HEK293 (cell line): ENCODE results near the gene MFAP3.
A peak's percentile ranks its signal among the peaks of the same experiment; 100 is the strongest.

Experiments
- CTCF ChIA-PET: fragments of 350-600 bp; formaldehyde crosslinking; extraction: SDS; loops from one replicate; lab custom pipeline; 2021; ENCODE audit warnings: antibody characterized with exemption; lab: Yijun Ruan, JAX
- POLR2A ChIA-PET: fragments of 300-600 bp; formaldehyde crosslinking; extraction: SDS; loops from one replicate; lab custom pipeline; 2020; ENCODE audit warnings: antibody characterized with exemption, inconsistent platforms; lab: Yijun Ruan, JAX
- H3K27ac ChIP-seq: fragments of 200-500 bp; sonication (Bioruptor generic); 2 replicates; pipeline ENCODE4 v1.5.1; 2014; ENCODE audit warnings: low read depth, low read length, control low read depth, inconsistent platforms; ENCODE audit errors: extremely low read depth
- H3K36me3 ChIP-seq, 2 experiments: fragments of 200-500 bp in 1 of 2; sonication (Bioruptor generic) in 1 of 2; 1 replicate in 1 of 2; 2 replicates in 1 of 2; pipeline ENCODE4 v1.5.1; 2014 to 2017; ENCODE audit warnings: inconsistent platforms in 2 of 2, low read length in 2 of 2; ENCODE audit not compliant: control insufficient read depth in 2 of 2, insufficient read depth in 1 of 2
- H3K4me1 ChIP-seq: fragments of 200-500 bp; sonication (Bioruptor generic); 2 replicates; pipeline ENCODE4 v1.5.1; 2014; ENCODE audit warnings: mild to moderate bottlenecking, low read length, inconsistent platforms; ENCODE audit not compliant: control insufficient read depth, insufficient read depth
- H3K4me3 ChIP-seq: 2 replicates; pipeline ENCODE4 v1.5.1; 2011; ENCODE audit warnings: low read depth, mild to moderate bottlenecking, control low read depth, low read length, moderate library complexity
- H3K9me3 ChIP-seq: fragments of 200-500 bp; sonication (Bioruptor generic); 2 replicates; pipeline ENCODE4 v1.5.1; 2014; ENCODE audit warnings: low read depth, low read length, inconsistent platforms; ENCODE audit not compliant: control insufficient read depth, insufficient read depth
- BCL11A ChIP-seq: fragments of 450-650 bp; formaldehyde crosslinking; IDR thresholded peaks from 2 replicates; pipeline ENCODE4 v1.5.1; 2016; ENCODE audit warnings: low read depth, missing biosample characterization, missing genetic modification characterization
- FEZF1 ChIP-seq: fragments of 450-650 bp; formaldehyde crosslinking; IDR thresholded peaks from 2 replicates; pipeline ENCODE4 v1.5.1; 2016; ENCODE audit warnings: missing biosample characterization, missing genetic modification characterization
- GLIS1 ChIP-seq: fragments of 450-650 bp; formaldehyde crosslinking; IDR thresholded peaks from 2 replicates; pipeline ENCODE4 v1.5.1; 2016; ENCODE audit warnings: missing biosample characterization, missing genetic modification characterization
- HOXD13 ChIP-seq: sonication (generic); formaldehyde crosslinking; IDR thresholded peaks from 2 replicates; pipeline ENCODE4 v1.8.0; 2022; ENCODE audit warnings: missing genetic modification reagents, borderline replicate concordance
- OSR2 ChIP-seq: fragments of 450-650 bp; formaldehyde crosslinking; IDR thresholded peaks from 2 replicates; pipeline ENCODE4 v1.5.1; 2016; ENCODE audit warnings: missing biosample characterization, missing genetic modification characterization
- SP7 ChIP-seq: fragments of 450-650 bp; formaldehyde crosslinking; IDR thresholded peaks from 2 replicates; pipeline ENCODE4 v1.5.1; 2016; ENCODE audit warnings: missing biosample characterization, missing genetic modification characterization
- ZBTB44 ChIP-seq: fragments of 450-650 bp; IDR thresholded peaks from 2 replicates; pipeline ENCODE4 v1.5.1; 2018; ENCODE audit warnings: missing biosample characterization, mild to moderate bottlenecking, missing genetic modification characterization
- ZEB2 ChIP-seq: fragments of 450-650 bp; formaldehyde crosslinking; IDR thresholded peaks from 2 replicates; pipeline ENCODE4 v1.5.1; 2016; ENCODE audit warnings: missing biosample characterization, missing genetic modification characterization
- ZNF10 ChIP-seq: fragments of 450-650 bp; formaldehyde crosslinking; IDR thresholded peaks from 2 replicates; pipeline ENCODE4 v1.5.1; 2017; ENCODE audit warnings: missing biosample characterization, missing genetic modification characterization
- ZNF133 ChIP-seq: fragments of 450-650 bp; formaldehyde crosslinking; IDR thresholded peaks from 2 replicates; pipeline ENCODE4 v1.5.1; 2016; ENCODE audit warnings: missing biosample characterization, missing genetic modification characterization
- ZNF140 ChIP-seq: fragments of 450-650 bp; formaldehyde crosslinking; IDR thresholded peaks from 2 replicates; pipeline ENCODE4 v1.5.1; 2016; ENCODE audit warnings: missing biosample characterization, missing genetic modification characterization
- ZNF174 ChIP-seq: fragments of 450-650 bp; formaldehyde crosslinking; IDR thresholded peaks from 2 replicates; pipeline ENCODE4 v1.5.0; 2017; ENCODE audit warnings: missing biosample characterization, mild to moderate bottlenecking, missing genetic modification characterization
- ZNF184 ChIP-seq: fragments of 450-650 bp; IDR thresholded peaks from 2 replicates; pipeline ENCODE4 v1.5.1; 2018; ENCODE audit warnings: missing biosample characterization, mild to moderate bottlenecking, missing genetic modification characterization
- ZNF202 ChIP-seq: fragments of 450-650 bp; formaldehyde crosslinking; IDR thresholded peaks from 2 replicates; pipeline ENCODE4 v1.5.1; 2016; ENCODE audit warnings: missing biosample characterization, missing genetic modification characterization, borderline replicate concordance
- ZNF211 ChIP-seq: fragments of 450-650 bp; formaldehyde crosslinking; IDR thresholded peaks from 2 replicates; pipeline ENCODE4 v1.5.1; 2016; ENCODE audit warnings: low read depth, missing biosample characterization, missing genetic modification characterization
- ZNF274 ChIP-seq, 2 experiments: fragments of 200-500 bp in 1 of 2; fragments of 450-650 bp in 1 of 2; sonication (Bioruptor generic) in 1 of 2; formaldehyde crosslinking in 1 of 2; IDR thresholded peaks; 2 replicates each; pipeline versions ENCODE4 v1.5.1 to v1.6.1; 2014 to 2016; ENCODE audit warnings: borderline replicate concordance in 1 of 2, inconsistent platforms in 1 of 2, low read length in 1 of 2, missing biosample characterization in 1 of 2, missing genetic modification characterization in 1 of 2
- ZNF280C ChIP-seq: fragments of 450-650 bp; formaldehyde crosslinking; IDR thresholded peaks from 2 replicates; pipeline ENCODE4 v1.5.1; 2016; ENCODE audit warnings: missing biosample characterization, missing genetic modification characterization
- ZNF302 ChIP-seq: fragments of 450-650 bp; formaldehyde crosslinking; IDR thresholded peaks from 2 replicates; pipeline ENCODE4 v1.5.1; 2016; ENCODE audit warnings: missing biosample characterization, missing genetic modification characterization, low read depth
- ZNF311 ChIP-seq: fragments of 450-650 bp; formaldehyde crosslinking; IDR thresholded peaks from 2 replicates; pipeline ENCODE4 v1.5.1; 2017; ENCODE audit warnings: missing biosample characterization, missing genetic modification characterization, borderline replicate concordance
- ZNF366 ChIP-seq: fragments of 450-650 bp; formaldehyde crosslinking; conservative IDR thresholded peaks from 2 replicates; pipeline ENCODE4 v1.5.1; 2016; ENCODE audit warnings: missing biosample characterization, missing genetic modification characterization
- ZNF514 ChIP-seq: fragments of 450-650 bp; formaldehyde crosslinking; IDR thresholded peaks from 2 replicates; pipeline ENCODE4 v1.5.1; 2016; ENCODE audit warnings: missing biosample characterization, missing genetic modification characterization
- ZNF629 ChIP-seq: fragments of 450-650 bp; formaldehyde crosslinking; IDR thresholded peaks from 2 replicates; pipeline ENCODE4 v1.5.1; 2017; ENCODE audit warnings: missing biosample characterization, missing genetic modification characterization
- ZNF660 ChIP-seq: fragments of 450-650 bp; IDR thresholded peaks from 2 replicates; pipeline ENCODE4 v1.5.1; 2018; ENCODE audit warnings: missing biosample characterization, mild to moderate bottlenecking, missing genetic modification characterization
- ZNF701 ChIP-seq: fragments of 450-650 bp; formaldehyde crosslinking; IDR thresholded peaks from 2 replicates; pipeline ENCODE4 v1.5.1; 2016; ENCODE audit warnings: missing biosample characterization, missing genetic modification characterization
- ZNF707 ChIP-seq: fragments of 450-650 bp; formaldehyde crosslinking; IDR thresholded peaks from 2 replicates; pipeline ENCODE4 v1.5.1; 2016; ENCODE audit warnings: missing biosample characterization, missing genetic modification characterization
- ZNF791 ChIP-seq: fragments of 450-650 bp; formaldehyde crosslinking; IDR thresholded peaks from 2 replicates; pipeline ENCODE4 v1.5.1; 2016; ENCODE audit warnings: missing biosample characterization, missing genetic modification characterization
- ZNF843 ChIP-seq: fragments of 450-650 bp; formaldehyde crosslinking; IDR thresholded peaks from 2 replicates; pipeline ENCODE4 v1.5.1; 2016; ENCODE audit warnings: missing biosample characterization, missing genetic modification characterization
- TF ChIP-seq, protein P1 (sequence below): fragments of 450-650 bp; formaldehyde crosslinking; IDR thresholded peaks from 2 replicates; pipeline ENCODE4 v1.5.1; 2017; ENCODE audit warnings: missing biosample characterization, missing genetic modification characterization
- TF ChIP-seq, protein P2 (sequence below): fragments of 450-650 bp; formaldehyde crosslinking; IDR thresholded peaks from 2 replicates; pipeline ENCODE4 v1.5.1; 2017; ENCODE audit warnings: missing biosample characterization, missing genetic modification characterization

Gene MFAP3

GRCh38 chr5:154078272-154078671, 39.5 kb downstream of the MFAP3 start:
- CTCF ChIA-PET = interaction anchor here (0.5 to 12.1 kb wide), 6 partner anchors 9 to 327 kb away, joined by 3 to 143 read pairs (median 4); no protein-coding TSS in a partner anchor
- POLR2A ChIA-PET = interaction anchor here (0.8 to 1.4 kb wide), 2 partner anchors 9 to 327 kb away, joined by 3 read pairs; no protein-coding TSS in a partner anchor
- TF ChIP-seq ZNF629 = peak; percentile 34; the same call in 1 of the 2 replicates
- no peak for TF ChIP-seq ZNF701 (tag by site-specific recombination)
- TF ChIP-seq HOXD13 (CRISPR knock-in tag) = no peak
- no peak for TF ChIP-seq ZNF10
- no peak for TF ChIP-seq ZNF791 (tag by site-specific recombination)
- peak; percentile 79 for TF ChIP-seq ZBTB44 (tag by site-specific recombination)
- no peak for TF ChIP-seq ZNF133
- no peak for TF ChIP-seq ZNF311 (tag by site-specific recombination)
- peak; percentile 76 for TF ChIP-seq ZEB2 (tag by site-specific recombination)
- TF ChIP-seq, protein P1, sequence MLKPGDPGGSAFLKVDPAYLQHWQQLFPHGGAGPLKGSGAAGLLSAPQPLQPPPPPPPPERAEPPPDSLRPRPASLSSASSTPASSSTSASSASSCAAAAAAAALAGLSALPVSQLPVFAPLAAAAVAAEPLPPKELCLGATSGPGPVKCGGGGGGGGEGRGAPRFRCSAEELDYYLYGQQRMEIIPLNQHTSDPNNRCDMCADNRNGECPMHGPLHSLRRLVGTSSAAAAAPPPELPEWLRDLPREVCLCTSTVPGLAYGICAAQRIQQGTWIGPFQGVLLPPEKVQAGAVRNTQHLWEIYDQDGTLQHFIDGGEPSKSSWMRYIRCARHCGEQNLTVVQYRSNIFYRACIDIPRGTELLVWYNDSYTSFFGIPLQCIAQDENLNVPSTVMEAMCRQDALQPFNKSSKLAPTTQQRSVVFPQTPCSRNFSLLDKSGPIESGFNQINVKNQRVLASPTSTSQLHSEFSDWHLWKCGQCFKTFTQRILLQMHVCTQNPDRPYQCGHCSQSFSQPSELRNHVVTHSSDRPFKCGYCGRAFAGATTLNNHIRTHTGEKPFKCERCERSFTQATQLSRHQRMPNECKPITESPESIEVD (tag by site-specific recombination) = peak; percentile 30; the same call in 1 of the 2 replicates
- peak; percentile 64 for TF ChIP-seq GLIS1 (tag by site-specific recombination)
- TF ChIP-seq ZNF514 (tag by site-specific recombination) = no peak
- no peak for TF ChIP-seq ZNF707 (tag by site-specific recombination)
- peak; percentile 80 for TF ChIP-seq FEZF1 (tag by site-specific recombination)
- no peak for TF ChIP-seq ZNF280C (tag by site-specific recombination)
- TF ChIP-seq ZNF140 (tag by site-specific recombination) = no peak
- no peak for TF ChIP-seq ZNF302 (tag by site-specific recombination)
- TF ChIP-seq, protein P2, sequence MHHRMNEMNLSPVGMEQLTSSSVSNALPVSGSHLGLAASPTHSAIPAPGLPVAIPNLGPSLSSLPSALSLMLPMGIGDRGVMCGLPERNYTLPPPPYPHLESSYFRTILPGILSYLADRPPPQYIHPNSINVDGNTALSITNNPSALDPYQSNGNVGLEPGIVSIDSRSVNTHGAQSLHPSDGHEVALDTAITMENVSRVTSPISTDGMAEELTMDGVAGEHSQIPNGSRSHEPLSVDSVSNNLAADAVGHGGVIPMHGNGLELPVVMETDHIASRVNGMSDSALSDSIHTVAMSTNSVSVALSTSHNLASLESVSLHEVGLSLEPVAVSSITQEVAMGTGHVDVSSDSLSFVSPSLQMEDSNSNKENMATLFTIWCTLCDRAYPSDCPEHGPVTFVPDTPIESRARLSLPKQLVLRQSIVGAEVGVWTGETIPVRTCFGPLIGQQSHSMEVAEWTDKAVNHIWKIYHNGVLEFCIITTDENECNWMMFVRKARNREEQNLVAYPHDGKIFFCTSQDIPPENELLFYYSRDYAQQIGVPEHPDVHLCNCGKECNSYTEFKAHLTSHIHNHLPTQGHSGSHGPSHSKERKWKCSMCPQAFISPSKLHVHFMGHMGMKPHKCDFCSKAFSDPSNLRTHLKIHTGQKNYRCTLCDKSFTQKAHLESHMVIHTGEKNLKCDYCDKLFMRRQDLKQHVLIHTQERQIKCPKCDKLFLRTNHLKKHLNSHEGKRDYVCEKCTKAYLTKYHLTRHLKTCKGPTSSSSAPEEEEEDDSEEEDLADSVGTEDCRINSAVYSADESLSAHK (tag by site-specific recombination) = no peak
- TF ChIP-seq ZNF184 (tag by site-specific recombination) = 0 out of 2 replicates have a peak, but pooled peaks have one; percentile 42
- peak; percentile 58; the same call in 1 of the 2 replicates for TF ChIP-seq ZNF843 (tag by site-specific recombination)
- TF ChIP-seq BCL11A (tag by site-specific recombination) = no peak
- TF ChIP-seq ZNF660 (tag by site-specific recombination) = 0 out of 2 replicates have a peak, but pooled peaks have one; percentile 35
- TF ChIP-seq ZNF211 (tag by site-specific recombination) = no peak
- TF ChIP-seq ZNF174 (tag by site-specific recombination) = no peak
- no peak for TF ChIP-seq ZNF202 (tag by site-specific recombination)
- no peak for TF ChIP-seq ZNF366 (tag by site-specific recombination)
- TF ChIP-seq OSR2 (tag by site-specific recombination) = peak; percentile 23; the same call in 1 of the 2 replicates
- peak; percentile 69 for TF ChIP-seq SP7 (tag by site-specific recombination)
- no peak for TF ChIP-seq ZNF274 (IDR thresholded peaks at IDR 0.05; ENCODE audit: low read length)
- no peak for TF ChIP-seq ZNF274 (tag by site-specific recombination; IDR thresholded peaks at IDR 0.05; ENCODE audit: borderline replicate concordance)
- TF ChIP-seq, all 188 proteins: peak for 11
- Histone ChIP-seq H3K4me3 (no peak overlapping the region), H3K4me1 (peaks cover 11% of the 10 kb centered on the region), H3K27ac (no peak overlapping the region), H3K36me3 (no peaks in the 10 kb centered on the region), H3K9me3 (no peaks in the 10 kb centered on the region)
